Heart left ventricle (tissue), 13 donors: Measurements from ENCODE around the gene NACC2.

Experiments used
- CTCF ChIP-seq, 12 donors: fragments of 200-600 bp; sonication (generic) in 4 of 12; IDR thresholded peaks; one replicate each; pipeline versions ENCODE4 v1.5.0 to v1.8.0; 2018 to 2022; ENCODE audit warnings: antibody characterized with exemption in 12 of 12, mild to moderate bottlenecking in 5 of 12
- POLR2A ChIP-seq, 2 donors: fragments of 450-650 bp; IDR thresholded peaks; one replicate each; pipeline ENCODE4 v1.6.1; 2017; ENCODE audit warnings: antibody characterized with exemption in 2 of 2, mild to moderate bottlenecking in 2 of 2, moderate library complexity in 2 of 2
- donor health status: ischemic (EF 13 %, LVEDD 7.1; RV severe dilation, severe dysfunction).
- donor health status: DM: no; HTN: yes; CAD: no.
- donor health status: DM: no; HTN: no; CAD: no.
- donor health status: ischemic (EF 25% LVEDD 6.9; RV normal size, moderate dysfunction).
- donor health status: ischemic (EF 25% LVEDD 5.7; RV mildly dilated, moderate dysfunction).
- donor health status: ischemic (EF 35%, LVEDD 5.7; RV mildly dilated, moderate dysfunction).
- donor health status: nonischemic (EF 11% LVEDD 7.7; RV severe dilation, severe dysfunction).
- donor health status: DM: yes; HTN: yes; CAD: no.
- donor health status: PGD.
- donor health status: ischemic (EF 29% LVEDD 5.4; RV normal size, mild dysfunction).
- donor health status: nonischemic (EF 23%, LVEDD 6.1; RV moderate dilation, normal function).

DNA sequence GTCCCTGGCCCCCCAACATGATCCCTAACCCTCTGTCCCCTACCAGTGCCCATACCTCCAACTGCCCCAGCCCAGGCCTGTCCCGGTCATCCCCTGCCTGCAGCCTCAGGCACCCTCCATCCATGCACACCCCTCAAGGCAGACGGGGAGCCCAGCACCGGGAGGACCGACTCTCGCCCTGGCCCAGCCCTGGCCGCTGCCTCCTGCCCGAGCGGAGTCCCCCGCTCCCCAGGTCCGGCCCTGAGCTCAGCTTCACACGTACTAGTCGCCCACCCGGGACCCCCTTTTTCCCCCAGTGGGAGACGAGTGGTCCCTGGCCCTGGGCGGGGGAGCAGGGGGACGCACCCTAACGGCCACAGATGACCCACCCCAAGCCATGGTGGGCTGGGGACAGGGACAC is 84.9 kb downstream of the NACC2 start:
- TF ChIP-seq CTCF (IDR thresholded peaks at IDR 0.05) (no peak), POLR2A (IDR thresholded peaks at IDR 0.05) (no peak)
